GM18951 (cell line): ENCODE measurements around the gene ADM5.

Source experiments
- POLR2A ChIP-seq: IDR thresholded peaks from 4 replicates; pipeline ENCODE4 v1.6.1; 2011; ENCODE audit warnings: mild to moderate bottlenecking; ENCODE audit not compliant: insufficient read length, insufficient read depth; ENCODE audit errors: extremely low read depth
- in situ Hi-C: fragments of 300-500 bp; cut with MboI; formaldehyde crosslinking; loops from one replicate; pipeline ENCODE4 v1.12.0; 2022; ENCODE audit warnings: low sequenced_read_pairs, mixed read lengths, inconsistent platforms; ENCODE audit not compliant: unreplicated experiment

ADM5 gene, protein sequence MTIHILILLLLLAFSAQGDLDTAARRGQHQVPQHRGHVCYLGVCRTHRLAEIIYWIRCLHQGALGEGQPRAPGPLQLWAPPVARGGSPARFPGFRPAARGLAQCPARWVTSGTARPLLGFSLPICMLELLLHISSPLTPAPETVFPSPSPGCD

DNA sequence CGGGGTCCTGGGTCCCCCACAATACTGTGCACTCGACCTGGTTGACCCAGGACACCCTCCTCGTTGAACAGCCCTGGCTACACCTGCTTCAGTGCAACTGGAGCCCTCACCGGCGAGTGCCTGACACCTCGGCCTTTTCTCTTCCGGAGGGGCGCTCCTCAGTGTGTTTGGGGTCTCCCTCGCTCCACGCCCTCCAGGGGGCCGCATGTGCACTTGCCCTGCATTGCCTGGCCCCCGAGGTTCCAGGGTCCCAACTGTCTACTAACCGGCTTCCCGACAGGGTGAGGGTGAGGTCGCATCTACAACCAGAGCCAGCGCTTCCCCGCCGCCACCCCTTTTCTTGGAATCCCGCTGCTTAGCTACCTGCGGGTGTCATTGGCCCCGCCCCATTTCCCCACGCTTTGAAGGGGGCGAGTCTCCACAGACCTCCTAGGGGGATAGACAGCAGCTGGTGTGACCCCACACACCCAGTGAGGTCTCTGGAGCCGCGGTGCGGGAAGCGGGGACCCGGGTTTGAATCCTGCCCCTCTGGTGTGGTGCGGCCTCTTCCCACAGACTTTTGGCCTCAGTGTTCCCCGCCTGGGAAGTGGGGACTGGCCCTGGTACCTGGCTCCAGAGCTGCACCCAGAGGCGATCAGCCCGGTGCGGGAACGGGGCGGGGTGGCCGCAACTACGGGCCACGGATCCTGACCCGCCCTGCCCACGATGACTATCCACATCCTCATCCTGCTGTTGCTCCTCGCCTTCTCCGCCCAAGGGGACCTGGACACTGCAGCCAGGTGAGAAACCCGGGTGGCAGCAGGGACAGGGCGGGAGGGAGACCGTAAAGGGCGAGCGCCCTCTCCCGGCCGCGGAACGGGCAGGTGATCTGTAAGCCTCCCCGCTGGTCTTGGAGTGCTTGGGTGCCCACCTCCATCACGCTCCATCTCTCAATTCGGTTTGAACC is at the start of gene ADM5:
TSS of gene ADM5 (plus strand) at position 462 of the 946 bp plus-strand sequence. CDS start at position 706, 244 bp downstream.
- TF ChIP-seq POLR2A = peak; percentile 7
- in situ Hi-C loops = no loop called here

DNA sequence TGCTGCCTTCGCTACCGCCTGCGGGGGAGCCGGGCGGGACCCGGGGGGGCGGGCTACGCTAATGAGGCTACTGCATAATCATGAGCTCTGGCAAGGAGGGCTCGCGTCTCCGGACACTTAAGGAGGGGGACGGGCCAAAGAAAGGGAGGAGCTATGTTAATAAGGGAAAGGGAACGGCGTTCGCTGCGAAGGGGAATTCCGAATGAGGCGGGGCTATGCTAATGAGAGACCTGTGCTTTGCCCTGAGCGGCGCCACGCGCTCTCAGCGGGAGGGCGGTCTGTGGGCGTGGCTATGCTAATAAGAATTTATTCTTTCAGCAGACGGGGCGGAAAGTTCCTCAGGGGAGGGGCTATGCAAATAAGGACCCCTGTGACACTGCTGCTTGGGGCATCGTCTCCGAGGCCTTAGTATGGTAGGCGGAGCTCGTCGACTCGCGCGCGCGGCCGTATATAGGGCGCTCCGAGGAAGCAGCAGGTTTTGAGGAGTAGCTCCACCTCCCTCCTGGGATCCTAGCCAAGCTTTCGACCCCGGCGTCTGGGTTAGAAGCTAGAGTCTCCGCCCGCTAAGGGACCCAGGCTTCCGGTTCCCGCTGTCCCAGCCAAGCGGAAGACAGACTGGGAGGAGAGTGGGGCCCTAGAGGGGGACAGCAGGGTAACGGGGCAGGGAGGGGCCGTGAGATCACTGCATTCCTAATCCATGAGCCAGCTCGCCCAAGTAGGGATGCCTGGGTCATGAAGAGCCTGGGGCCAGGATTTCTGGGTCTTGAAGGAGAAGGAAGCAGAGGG is 49.1 kb upstream of the ADM5 start, which contains the start of gene RRAS:
TSS of gene RRAS (minus strand) at position 31 of the 786 bp plus-strand sequence. CDS start 45 bp downstream, outside the sequence.
- in situ Hi-C loops = no loop called here
- TF ChIP-seq POLR2A = peak; percentile 87

DNA sequence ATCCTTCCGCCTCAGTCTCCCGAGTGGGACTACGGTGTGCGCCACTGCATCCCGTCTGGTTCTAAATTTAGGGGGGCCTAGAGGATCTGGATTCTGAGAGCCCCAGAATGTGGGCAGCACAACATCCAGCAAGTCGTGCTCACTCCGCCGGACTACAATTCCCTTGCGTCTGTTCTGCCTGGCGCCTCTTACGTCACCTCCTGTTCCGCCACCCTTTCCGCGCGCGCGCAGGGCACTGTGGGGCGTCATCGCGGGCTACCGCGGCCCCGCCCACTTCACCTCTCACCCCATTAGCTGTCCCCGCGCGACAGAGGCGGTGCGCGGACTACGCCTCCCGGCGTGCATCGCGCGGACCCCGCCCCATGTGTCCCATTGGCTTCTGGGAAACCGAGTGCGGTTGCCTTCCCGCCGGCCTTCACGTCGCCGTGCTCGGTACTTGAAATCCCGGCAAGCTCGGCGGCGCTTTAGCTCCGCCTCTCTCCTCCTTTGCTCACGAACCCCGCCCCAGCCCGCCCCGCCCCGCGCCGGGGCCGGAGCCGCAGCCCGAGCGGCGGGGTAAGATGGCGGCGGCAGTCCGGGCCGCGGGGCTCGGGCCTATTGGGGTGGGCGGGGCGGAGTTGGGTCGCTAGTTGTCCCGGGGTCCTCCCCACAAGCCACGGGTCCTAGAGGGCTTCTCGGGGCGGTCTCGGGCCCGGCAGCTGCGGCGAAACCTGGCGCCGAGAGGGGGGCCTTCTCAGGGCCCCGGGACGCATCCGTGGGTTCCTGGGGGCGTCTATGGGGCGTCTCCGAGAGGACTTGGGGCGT is 47.5 kb upstream of the ADM5 start, which contains the start of gene SCAF1:
TSS of gene SCAF1 (plus strand) at position 522 of the 804 bp plus-strand sequence. CDS start 2,818 bp downstream, outside the sequence.
- peak; percentile 44 for TF ChIP-seq POLR2A
- in situ Hi-C loops = no loop called here

DNA sequence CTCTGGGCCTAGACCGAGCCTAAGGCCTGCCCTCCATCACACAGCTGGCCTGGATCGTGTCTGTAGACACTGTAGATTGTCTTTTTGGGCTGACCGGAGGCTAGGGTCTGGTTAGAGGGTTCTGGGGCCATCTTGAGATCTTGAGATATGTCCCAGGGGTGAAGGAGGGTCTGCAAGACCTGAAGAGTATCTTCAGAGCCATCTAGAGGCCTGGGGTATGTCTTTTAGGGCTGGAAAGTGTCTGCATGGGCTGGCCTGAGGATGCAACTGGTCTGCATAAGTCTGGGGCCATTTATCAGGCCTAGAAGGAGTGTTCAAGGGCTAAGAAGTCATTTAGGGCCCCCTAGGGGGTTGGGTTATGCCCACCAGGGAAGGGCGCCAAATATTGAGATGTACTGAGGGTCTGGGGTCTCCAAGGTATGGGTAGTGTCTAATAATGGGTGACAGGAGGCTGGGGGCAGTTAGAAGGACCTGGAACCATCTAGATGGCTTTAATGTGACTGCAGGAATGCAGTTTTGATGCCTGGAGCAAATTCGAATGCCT is 46.8 kb upstream of the ADM5 start:
- no peak for TF ChIP-seq POLR2A
- in situ Hi-C loops = no loop called here

DNA sequence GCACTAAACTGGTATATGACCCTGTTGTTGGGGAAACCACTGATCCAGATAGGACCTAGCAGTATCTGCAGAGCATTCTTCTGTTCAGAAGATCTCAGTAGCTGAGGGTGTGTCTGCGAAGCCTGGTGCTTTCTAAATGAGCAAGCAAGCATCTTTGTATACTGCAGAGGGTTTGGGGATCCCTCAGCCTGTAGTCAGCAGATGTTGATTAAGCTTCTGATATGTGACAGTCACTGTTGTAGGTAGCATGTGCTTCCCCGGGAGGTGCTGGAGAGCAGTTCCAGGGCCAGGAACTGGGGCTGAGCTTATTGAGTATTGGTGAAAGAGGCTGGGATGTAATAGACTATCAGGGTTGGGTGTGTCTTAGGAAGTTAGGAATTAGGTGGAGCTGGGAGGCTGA is 45.9 kb upstream of the ADM5 start:
- no peak for TF ChIP-seq POLR2A

DNA sequence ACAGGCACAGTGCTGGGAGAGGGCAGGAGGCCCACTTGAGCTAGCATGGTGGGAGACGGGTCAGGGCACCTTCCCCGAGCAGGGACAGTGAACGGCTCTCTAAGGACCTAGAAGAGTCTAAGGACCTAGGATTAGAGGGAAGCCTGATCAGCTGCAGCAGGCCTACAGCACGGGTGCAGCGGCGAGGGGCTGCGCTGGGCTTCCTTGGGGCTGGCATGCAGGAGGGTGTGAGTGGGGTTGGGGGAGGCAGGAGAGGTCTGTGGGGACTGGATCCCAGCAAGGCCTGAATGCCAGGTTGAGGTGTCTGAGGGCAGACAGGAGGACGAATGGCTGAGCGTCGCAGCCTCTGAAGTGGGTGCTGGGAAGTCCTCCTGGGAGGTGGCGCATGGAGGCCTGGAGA is 43.8 kb upstream of the ADM5 start:
- in situ Hi-C loops = no loop called here
- no peak for TF ChIP-seq POLR2A

More for the DNA sequence above, 45.9 kb upstream of the ADM5 start:
- in situ Hi-C loops = no loop called here

DNA sequence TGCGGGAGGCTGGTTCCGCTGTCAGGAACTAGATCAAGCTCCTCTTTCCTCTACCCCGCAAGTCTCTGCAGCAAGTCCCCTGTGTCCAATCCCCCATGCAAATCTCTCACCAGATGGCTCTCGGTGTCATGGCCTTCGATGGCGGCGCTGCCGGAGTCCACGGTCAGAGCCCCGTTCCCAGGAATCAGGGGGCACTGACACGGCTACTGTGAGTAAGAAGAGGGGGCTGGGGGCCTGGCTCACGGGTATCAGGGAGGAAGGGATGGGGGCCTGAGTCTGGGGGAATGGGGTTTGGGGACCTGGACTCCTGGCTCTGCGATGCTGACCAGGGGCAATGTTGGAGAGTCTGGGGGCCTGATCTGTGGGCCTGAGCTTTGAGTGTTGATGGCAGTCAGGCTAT is 43.4 kb upstream of the ADM5 start:
- no peak for TF ChIP-seq POLR2A
- in situ Hi-C loops = no loop called here

DNA sequence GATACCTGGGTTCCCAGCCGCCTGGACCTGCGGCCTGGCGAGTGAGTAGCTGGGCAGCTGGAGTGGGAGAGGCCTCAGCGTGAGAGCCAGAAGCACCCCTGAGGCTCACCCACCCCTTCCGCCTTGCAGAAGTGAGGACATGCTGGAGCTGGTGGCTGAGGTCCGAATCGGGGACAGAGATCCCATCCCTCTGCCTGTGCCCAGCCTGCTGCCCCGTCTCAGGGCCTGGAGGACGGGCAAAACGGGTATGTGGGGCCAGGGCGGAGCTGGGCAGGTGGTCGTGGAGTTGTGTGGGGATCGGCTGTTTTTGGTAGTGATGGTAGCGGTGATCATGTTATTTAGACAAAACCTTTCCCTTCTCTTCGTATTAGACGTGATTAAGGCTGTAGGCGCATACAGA is 42.8 kb upstream of the ADM5 start:
- in situ Hi-C loops = no loop called here
- no peak for TF ChIP-seq POLR2A

DNA sequence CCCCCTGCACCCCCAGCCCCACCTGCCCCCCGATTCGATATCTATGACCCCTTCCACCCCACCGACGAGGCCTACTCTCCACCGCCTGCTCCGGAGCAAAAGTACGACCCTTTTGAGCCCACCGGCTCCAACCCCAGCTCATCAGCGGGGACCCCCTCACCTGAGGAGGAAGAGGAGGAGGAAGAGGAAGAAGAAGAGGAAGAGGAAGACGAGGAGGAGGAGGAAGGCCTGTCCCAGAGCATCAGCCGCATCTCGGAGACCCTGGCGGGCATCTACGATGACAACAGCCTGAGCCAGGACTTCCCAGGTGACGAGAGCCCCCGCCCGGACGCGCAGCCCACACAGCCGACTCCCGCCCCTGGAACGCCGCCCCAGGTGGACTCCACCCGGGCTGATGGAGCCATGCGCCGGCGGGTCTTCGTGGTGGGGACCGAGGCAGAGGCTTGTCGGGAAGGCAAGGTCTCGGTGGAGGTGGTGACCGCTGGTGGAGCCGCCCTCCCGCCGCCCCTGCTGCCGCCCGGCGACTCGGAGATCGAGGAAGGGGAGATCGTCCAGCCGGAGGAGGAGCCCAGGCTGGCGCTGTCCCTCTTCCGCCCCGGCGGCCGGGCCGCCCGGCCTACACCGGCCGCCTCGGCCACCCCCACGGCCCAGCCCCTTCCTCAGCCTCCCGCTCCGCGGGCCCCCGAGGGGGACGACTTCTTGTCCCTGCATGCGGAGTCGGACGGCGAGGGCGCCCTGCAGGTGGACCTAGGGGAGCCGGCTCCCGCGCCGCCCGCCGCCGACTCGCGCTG is 38.2 kb upstream of the ADM5 start:
- in situ Hi-C loops = no loop called here
- TF ChIP-seq POLR2A = no peak

DNA sequence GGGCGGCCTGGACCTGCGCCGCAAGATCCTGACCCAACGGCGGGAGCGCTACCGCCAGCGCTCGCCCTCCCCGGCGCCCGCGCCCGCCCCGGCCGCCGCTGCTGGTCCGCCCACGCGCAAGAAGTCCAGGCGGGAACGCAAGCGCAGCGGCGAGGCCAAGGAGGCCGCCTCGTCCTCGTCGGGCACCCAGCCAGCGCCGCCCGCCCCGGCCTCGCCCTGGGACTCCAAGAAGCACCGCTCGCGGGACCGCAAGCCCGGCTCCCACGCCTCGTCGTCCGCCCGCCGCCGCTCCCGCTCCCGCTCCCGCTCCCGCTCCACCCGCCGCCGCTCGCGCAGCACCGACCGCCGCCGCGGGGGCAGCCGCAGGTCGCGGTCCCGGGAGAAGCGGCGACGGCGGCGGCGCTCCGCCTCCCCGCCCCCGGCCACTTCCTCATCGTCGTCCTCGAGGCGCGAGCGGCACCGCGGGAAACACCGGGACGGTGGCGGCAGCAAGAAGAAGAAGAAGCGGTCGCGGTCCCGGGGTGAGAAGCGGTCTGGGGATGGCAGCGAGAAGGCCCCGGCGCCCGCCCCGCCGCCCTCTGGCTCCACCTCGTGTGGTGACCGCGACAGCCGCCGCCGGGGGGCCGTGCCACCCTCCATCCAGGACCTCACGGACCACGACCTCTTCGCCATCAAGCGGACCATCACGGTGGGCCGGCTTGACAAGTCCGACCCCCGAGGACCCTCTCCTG is 37.4 kb upstream of the ADM5 start:
- TF ChIP-seq POLR2A = no peak
- in situ Hi-C loops = no loop called here
